MM.1S (cell line): Measurements from ENCODE around the gene PGGT1B.

Source experiments
- CTCF ChIP-seq: fragments of 300-600 bp; sonication (generic); IDR thresholded peaks from 2 replicates; pipeline ENCODE4 v1.5.1; 2016; ENCODE audit warnings: antibody characterized with exemption, low read length, mixed read lengths
- EZH2phosphoT487 ChIP-seq: fragments of 300-600 bp; sonication (generic); IDR thresholded peaks from 2 replicates; pipeline ENCODE4 v1.6.1; 2018; ENCODE audit warnings: antibody characterized with exemption, low read length

DNA sequence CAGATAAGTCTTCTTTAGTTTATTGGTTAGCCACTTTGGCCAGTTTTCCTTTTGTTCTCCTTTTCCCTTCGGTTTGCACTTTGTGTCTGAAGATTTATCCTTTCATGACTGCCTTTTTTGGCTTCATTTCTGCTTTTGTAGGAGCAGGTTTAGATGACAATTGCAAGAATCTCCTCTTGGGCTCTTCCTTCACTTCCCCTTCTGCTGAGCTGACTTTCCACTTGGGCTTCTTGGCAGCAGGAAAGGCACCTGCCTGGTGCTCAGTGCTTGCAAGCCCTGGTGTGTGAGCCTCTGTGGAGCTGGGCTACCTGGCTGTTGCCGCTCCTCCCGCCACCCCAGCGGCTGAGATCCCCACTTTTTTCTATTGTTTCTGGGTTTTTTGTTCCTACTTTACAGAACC, 26.4 kb upstream of the PGGT1B start:
- TF ChIP-seq CTCF (no peak), EZH2phosphoT487 (no peak)
